Activated CD8-positive, alpha-beta memory T cell treated with anti-CD3 and anti-CD28 coated beads, Interleukin-2, amount 10 ng/mL, durations not matched to agents 7 days and 5 days (primary cell): ENCODE measurements around the gene MAP3K19. TPM values are rescaled to one million over a fixed set of nuclear protein-coding genes. Genes with fewer than 3 reads are reported as not detected.
A peak's percentile ranks its signal among the peaks of the same experiment; 100 is the strongest.

ENCODE experiments used
- ATAC-seq: fragments of 150-1000 bp; cut with Tn5 transposase; one replicate; pipeline ENCODE4 v1.10.0; 2021; ENCODE audit warnings: moderate library complexity
- CTCF ChIA-PET: fragments of 350-600 bp; sonication (Branson Sonifier 250); formaldehyde crosslinking; loops from one replicate; lab custom pipeline; 2021; ENCODE audit warnings: antibody characterized with exemption; lab: Charles Lee
- DNase-seq: peaks from one replicate; pipeline ENCODE4 v3.0.0-alpha.2; 2020
- H3K27ac Mint-ChIP-seq: one replicate; pipeline ENCODE4 v1.8.0; 2021; ENCODE audit warnings: mild to moderate bottlenecking, mixed read lengths
- H3K27me3 Mint-ChIP-seq: one replicate; pipeline ENCODE4 v1.8.0; 2021; ENCODE audit warnings: mixed read lengths
- H3K36me3 Mint-ChIP-seq: one replicate; pipeline ENCODE4 v1.8.0; 2021; ENCODE audit warnings: mild to moderate bottlenecking, mixed read lengths
- H3K4me1 Mint-ChIP-seq: one replicate; pipeline ENCODE4 v1.8.0; 2021; ENCODE audit warnings: mixed read lengths
- H3K4me3 Mint-ChIP-seq: one replicate; pipeline ENCODE4 v1.8.0; 2021; ENCODE audit warnings: mild to moderate bottlenecking, moderate library complexity, mixed read lengths
- H3K9me3 Mint-ChIP-seq: one replicate; pipeline ENCODE4 v1.8.0; 2022; ENCODE audit warnings: low read depth, mixed read lengths
- total RNA-seq, 2 experiments: library from RNA; stranded (reverse); gene quantifications; one replicate each; pipeline ENCODE4 v1.2.3, GENCODE V29; 2021

The MAP3K19 gene
- total RNA-seq, 2 experiments from 2014 or later = not detected

- Mint-ChIP-seq H3K4me3 (no peak overlapping the region), H3K36me3 (peaks cover 69% of the 10 kb centered on the region), H3K27ac (no peak overlapping the region), H3K4me1 (peaks cover 9% of the 10 kb centered on the region), H3K9me3 (peaks cover 5% of the 10 kb centered on the region), H3K27me3 (no peaks in the 10 kb centered on the region)
- CTCF ChIA-PET = interaction anchor here (0.8 kb wide), 1 partner anchor 62 kb away, joined by 3 read pairs; no protein-coding TSS in a partner anchor
- ATAC-seq (no peak), DNase-seq (no peak)
Observed at GRCh38 chr2:135066710-135067109, 19.5 kb upstream of the MAP3K19 start.

DNA sequence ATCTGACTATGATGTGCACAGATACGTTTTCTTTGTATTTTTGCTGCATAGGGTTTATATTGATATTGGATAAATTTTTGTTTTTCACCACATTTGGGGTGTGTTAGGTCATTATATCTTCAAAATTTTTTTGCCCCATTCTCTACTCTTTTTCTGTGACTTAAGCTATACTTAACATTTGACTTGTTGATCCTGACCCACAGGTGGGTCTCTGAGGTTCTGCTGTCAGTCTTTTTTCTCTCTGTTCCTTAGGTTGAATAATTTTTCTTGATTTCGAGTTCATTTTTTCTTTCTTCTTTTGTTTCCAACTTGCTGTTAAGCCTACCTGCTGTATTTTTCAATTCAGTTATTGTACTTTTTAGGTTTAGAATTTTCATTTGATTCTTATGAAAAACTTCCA lies 16.9 kb upstream of the MAP3K19 start:
- CTCF ChIA-PET = no interaction called here
- DNase-seq = no peak
- Mint-ChIP-seq H3K36me3 (peaks cover 63% of the 10 kb centered on the region), H3K27ac (no peak overlapping the region), H3K9me3 (peaks cover 2% of the 10 kb centered on the region), H3K4me1 (peaks cover 9% of the 10 kb centered on the region), H3K4me3 (no peak overlapping the region), H3K27me3 (no peaks in the 10 kb centered on the region)
- no peak for ATAC-seq

GRCh38 chr2:135063210-135063609 lies 16.0 kb upstream of the MAP3K19 start:
- H3K9me3 Mint-ChIP-seq = peaks cover 2% of the 10 kb centered on the region
- peaks cover 62% of the 10 kb centered on the region for H3K36me3 Mint-ChIP-seq
- CTCF ChIA-PET = no interaction called here
- DNase-seq (no peak), ATAC-seq (no peak)
- H3K27ac Mint-ChIP-seq = no peak overlapping the region
- H3K4me3 Mint-ChIP-seq = no peak overlapping the region
- no peaks in the 10 kb centered on the region for H3K27me3 Mint-ChIP-seq
- peaks cover 9% of the 10 kb centered on the region for H3K4me1 Mint-ChIP-seq

DNA sequence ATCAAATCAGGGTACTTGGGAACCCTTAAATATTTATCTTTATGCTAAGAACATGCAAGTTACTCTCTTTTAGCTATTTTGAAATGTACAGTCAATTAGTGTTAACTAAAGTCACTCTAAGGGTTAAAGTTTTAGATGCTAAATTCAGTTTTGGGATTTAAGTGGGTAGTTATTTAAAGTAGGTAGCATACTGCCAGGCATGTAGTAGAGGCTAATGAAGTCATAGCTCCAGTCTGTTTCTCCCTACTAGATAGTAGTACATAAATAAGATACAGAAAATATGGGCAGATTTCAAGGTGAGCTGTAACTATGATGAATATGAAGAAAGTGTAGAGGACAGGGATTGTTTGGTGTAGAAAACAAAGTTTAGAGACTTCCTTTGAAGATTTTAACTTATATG lies 12.3 kb upstream of the MAP3K19 start:
- no peaks in the 10 kb centered on the region for H3K27me3 Mint-ChIP-seq
- ATAC-seq = no peak
- CTCF ChIA-PET = no interaction called here
- DNase-seq = no peak
- peaks cover 58% of the 10 kb centered on the region for H3K36me3 Mint-ChIP-seq
- H3K4me3 Mint-ChIP-seq = no peak overlapping the region
- peaks cover 2% of the 10 kb centered on the region for H3K9me3 Mint-ChIP-seq
- H3K27ac Mint-ChIP-seq = no peak overlapping the region
- H3K4me1 Mint-ChIP-seq = peaks cover 17% of the 10 kb centered on the region

DNA sequence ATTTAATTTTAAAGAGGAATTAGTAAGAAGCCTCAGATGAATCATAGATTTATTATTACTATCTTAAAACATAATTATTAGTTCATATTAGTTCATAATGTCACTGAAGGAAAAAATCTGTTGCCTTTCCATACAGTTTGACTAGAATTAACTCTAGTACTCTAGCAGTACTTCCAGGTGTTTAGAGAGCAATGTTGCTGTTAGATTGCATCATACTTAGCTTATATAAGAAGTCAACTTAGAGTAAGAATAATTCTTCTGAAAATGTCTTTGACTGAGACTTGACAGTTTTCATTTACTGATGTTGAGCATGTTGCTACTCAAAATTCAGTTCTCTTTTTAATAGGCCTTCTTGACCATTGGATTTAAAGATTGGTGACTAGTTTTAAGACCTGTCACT lies 9.5 kb upstream of the MAP3K19 start:
- CTCF ChIA-PET = no interaction called here
- H3K27ac Mint-ChIP-seq = no peak overlapping the region
- peaks cover 33% of the 10 kb centered on the region for H3K4me1 Mint-ChIP-seq

GRCh38 chr2:135055182-135055786 lies 8.0 kb upstream of the MAP3K19 start:
- Mint-ChIP-seq H3K27me3 (peaks cover 3% of the 10 kb centered on the region), H3K27ac (no peak overlapping the region), H3K36me3 (peaks cover 32% of the 10 kb centered on the region), H3K4me1 (peaks cover 38% of the 10 kb centered on the region), H3K4me3 (no peak overlapping the region), H3K9me3 (no peaks in the 10 kb centered on the region)
- no peak for DNase-seq
- ATAC-seq = no peak
- CTCF ChIA-PET = no interaction called here

More for the DNA sequence above, 9.5 kb upstream of the MAP3K19 start:
- peaks cover 3% of the 10 kb centered on the region for H3K27me3 Mint-ChIP-seq
- no peak for ATAC-seq
- H3K36me3 Mint-ChIP-seq = peaks cover 45% of the 10 kb centered on the region
- no peak overlapping the region for H3K4me3 Mint-ChIP-seq
- DNase-seq = no peak
- H3K9me3 Mint-ChIP-seq = no peaks in the 10 kb centered on the region

DNA sequence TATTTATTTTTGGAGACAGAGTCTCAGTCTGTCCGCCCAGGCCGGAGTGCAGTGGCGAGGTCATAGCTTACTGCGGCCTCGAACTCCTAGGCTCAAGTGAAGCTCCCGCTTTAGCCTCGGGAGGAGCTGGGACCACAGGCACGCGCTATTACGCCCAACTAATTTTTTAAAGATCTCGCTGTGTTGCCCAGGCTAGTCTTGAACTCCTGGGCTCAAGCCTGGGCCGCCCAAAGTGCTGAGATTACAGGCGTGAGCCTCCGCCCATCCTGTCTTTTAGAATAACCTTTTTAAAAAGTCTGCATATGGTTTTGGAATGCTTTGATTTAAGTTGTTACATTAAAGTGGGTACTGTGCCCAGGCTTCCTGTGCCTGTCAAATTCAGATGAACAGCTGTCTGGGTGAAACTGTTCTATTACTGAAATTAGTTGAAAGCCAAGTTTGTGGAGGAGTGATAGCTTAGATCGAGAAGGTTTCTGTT lies 5.8 kb upstream of the MAP3K19 start:
- peaks cover 24% of the 10 kb centered on the region for H3K36me3 Mint-ChIP-seq
- H3K9me3 Mint-ChIP-seq = no peaks in the 10 kb centered on the region
- DNase-seq (peak; percentile 57), ATAC-seq (peak; percentile 24)
- H3K4me1 Mint-ChIP-seq = peaks cover 41% of the 10 kb centered on the region
- peaks cover 5% of the 10 kb centered on the region for H3K27me3 Mint-ChIP-seq
- H3K27ac Mint-ChIP-seq = peak overlapping the region; percentile 99
- CTCF ChIA-PET = no interaction called here
- peak overlapping the region; percentile 91 for H3K4me3 Mint-ChIP-seq

- Mint-ChIP-seq H3K27ac (peak within 1 kb of the TSS; percentile 99), H3K36me3 (peaks cover 19% of the 10 kb centered on the region), H3K9me3 (no peaks in the 10 kb centered on the region), H3K4me1 (peaks cover 41% of the 10 kb centered on the region), H3K4me3 (peak within 1 kb of the TSS; percentile 91), H3K27me3 (peaks cover 5% of the 10 kb centered on the region)
- ATAC-seq (peak; percentile 84), DNase-seq (peak; percentile 96)
- CTCF ChIA-PET = no interaction called here
Observed at GRCh38 chr2:135052042-135052876, 5.0 kb upstream of the MAP3K19 start, which contains the start of gene RAB3GAP1. RAB3GAP1 (plus strand) TSS chr2:135052292; CDS start chr2:135052308, 16 bp downstream.

DNA sequence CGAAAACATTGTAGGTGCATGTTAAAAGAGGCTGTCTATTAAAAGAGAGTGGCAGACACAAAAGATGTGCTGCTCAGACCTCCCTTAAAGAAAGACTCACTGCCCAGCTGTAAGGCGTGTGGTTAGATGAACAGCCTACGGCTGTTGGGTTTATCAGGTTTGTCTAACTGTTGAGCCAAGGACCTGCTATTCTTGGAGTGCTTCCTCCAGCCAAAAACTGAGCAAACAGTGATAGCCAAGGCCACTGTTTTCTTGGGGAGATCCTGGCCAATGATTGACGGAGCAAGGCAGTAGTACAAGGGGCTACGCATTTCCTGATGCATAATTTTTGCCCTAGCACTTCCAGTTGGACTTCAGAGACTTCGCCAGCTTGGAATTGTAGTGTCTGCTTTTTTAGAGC lies 3.4 kb upstream of the MAP3K19 start:
- peaks cover 10% of the 10 kb centered on the region for H3K27me3 Mint-ChIP-seq
- ATAC-seq (no peak), DNase-seq (no peak)
- CTCF ChIA-PET = no interaction called here
- H3K36me3 Mint-ChIP-seq = peaks cover 12% of the 10 kb centered on the region
- no peaks in the 10 kb centered on the region for H3K9me3 Mint-ChIP-seq
- peaks cover 35% of the 10 kb centered on the region for H3K4me1 Mint-ChIP-seq
- peak overlapping the region; percentile 49 for H3K4me3 Mint-ChIP-seq
- peak overlapping the region; percentile 45 for H3K27ac Mint-ChIP-seq

DNA sequence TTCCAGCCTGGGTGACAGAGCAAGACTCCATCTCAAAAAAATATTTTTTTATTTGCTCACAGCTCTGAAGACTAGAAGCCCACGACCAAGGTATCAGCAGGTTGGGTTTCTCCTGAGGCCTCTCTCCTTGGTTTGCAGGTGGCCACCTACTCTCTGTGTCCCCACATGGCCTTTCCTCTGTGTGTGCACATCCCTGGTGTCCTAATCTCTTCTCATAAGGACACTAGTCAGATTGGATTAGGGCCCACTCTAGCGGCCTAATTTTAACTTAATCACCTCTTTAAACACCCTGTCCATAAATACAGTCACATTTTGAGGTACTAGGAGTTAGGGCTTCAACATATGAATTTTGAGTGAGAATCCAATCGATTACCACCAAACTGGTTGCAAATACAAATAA lies 2.9 kb upstream of the MAP3K19 start:
- H3K9me3 Mint-ChIP-seq = no peaks in the 10 kb centered on the region
- H3K4me1 Mint-ChIP-seq = peaks cover 33% of the 10 kb centered on the region
- CTCF ChIA-PET = interaction anchor here (1.1 kb wide), 1 partner anchor 46 kb away, joined by 6 read pairs; no protein-coding TSS in a partner anchor
- no peak overlapping the region for H3K4me3 Mint-ChIP-seq
- peaks cover 10% of the 10 kb centered on the region for H3K36me3 Mint-ChIP-seq
- DNase-seq (no peak), ATAC-seq (no peak)
- peaks cover 11% of the 10 kb centered on the region for H3K27me3 Mint-ChIP-seq
- H3K27ac Mint-ChIP-seq = no peak overlapping the region

DNA sequence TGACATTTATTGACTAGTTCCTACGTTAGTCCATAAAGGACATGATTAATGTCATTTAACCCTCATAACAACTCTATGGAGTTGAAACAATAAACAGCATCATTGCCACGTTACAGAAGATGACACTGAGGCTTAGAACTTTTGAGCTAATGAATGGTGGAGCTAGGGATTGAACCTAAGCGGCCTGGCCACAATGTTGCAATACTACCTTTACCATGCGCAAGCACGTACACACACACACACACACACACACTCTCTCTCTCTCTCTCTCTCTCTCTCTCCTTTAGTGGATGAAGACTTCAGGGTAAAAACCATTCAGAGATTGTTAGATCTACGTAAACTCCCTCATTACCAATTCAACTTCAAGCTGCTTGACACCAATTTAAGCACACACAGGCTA lies 875 bp upstream of the MAP3K19 start:
- peaks cover 15% of the 10 kb centered on the region for H3K4me1 Mint-ChIP-seq
- CTCF ChIA-PET = no interaction called here

DNA sequence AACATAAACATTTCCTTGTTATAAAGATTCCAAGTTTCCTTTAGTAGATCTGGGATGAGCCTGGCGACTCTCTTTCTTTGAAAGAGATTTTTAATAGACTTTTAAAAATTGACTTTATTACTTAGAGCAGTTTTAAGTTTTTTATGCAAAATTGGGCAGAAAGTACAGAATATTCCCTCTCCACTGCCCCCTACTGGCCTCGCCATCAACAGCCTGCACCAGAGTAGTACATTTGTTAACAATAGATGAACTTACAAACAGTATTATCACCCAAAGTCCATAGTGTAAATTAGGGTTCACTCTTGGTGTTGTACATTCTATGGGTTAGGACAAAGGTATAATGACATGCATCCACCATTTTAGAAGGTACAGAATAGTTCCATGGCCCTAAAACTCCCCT lies 3.9 kb downstream of the MAP3K19 start:
- Mint-ChIP-seq H3K27ac (no peak overlapping the region), H3K4me1 (no peaks in the 10 kb centered on the region), H3K36me3 (no peaks in the 10 kb centered on the region), H3K9me3 (no peaks in the 10 kb centered on the region), H3K27me3 (peaks cover 16% of the 10 kb centered on the region), H3K4me3 (no peak overlapping the region)
- ATAC-seq (no peak), DNase-seq (no peak)
- CTCF ChIA-PET = interaction anchor here (1.7 kb wide), 1 partner anchor 40 kb away, joined by 4 read pairs; no protein-coding TSS in a partner anchor

More for the DNA sequence above, 875 bp upstream of the MAP3K19 start:
- DNase-seq = no peak
- no peak for ATAC-seq
- Mint-ChIP-seq H3K9me3 (no peaks in the 10 kb centered on the region), H3K36me3 (peaks cover 2% of the 10 kb centered on the region), H3K27me3 (peaks cover 15% of the 10 kb centered on the region), H3K4me3 (no peak overlapping the region), H3K27ac (no peak overlapping the region)

GRCh38 chr2:135037831-135038230 lies 9.4 kb downstream of the MAP3K19 start:
- no peak overlapping the region for H3K27ac Mint-ChIP-seq
- no peak overlapping the region for H3K4me3 Mint-ChIP-seq
- H3K9me3 Mint-ChIP-seq = no peaks in the 10 kb centered on the region
- CTCF ChIA-PET = interaction anchor here (1.0 to 1.6 kb wide), 2 partner anchors 10 to 33 kb away, joined by 3 to 4 read pairs; no protein-coding TSS in a partner anchor
- DNase-seq (no peak), ATAC-seq (no peak)
- H3K27me3 Mint-ChIP-seq = peaks cover 4% of the 10 kb centered on the region
- H3K36me3 Mint-ChIP-seq = no peaks in the 10 kb centered on the region
- no peaks in the 10 kb centered on the region for H3K4me1 Mint-ChIP-seq
